Heart left ventricle (tissue), 13 donors: Measurements from ENCODE around the gene MS4A1.
"Not testable (repeated sequence)": the region's sequence is repeated elsewhere in the genome, so short reads cannot be mapped to it uniquely, and the experiment has no call there.

Experiments used
- POLR2A ChIP-seq, 2 donors: fragments of 450-650 bp; IDR thresholded peaks; one replicate each; pipeline ENCODE4 v1.6.1; 2017; ENCODE audit warnings: antibody characterized with exemption in 2 of 2, mild to moderate bottlenecking in 2 of 2, moderate library complexity in 2 of 2
- TF ChIP-seq, protein P1 (sequence below), 12 donors: fragments of 200-600 bp; sonication (generic) in 4 of 12; IDR thresholded peaks; one replicate each; pipeline versions ENCODE4 v1.5.0 to v1.8.0; 2018 to 2022; ENCODE audit warnings: antibody characterized with exemption in 12 of 12, mild to moderate bottlenecking in 5 of 12
- donor health status: ischemic (EF 13 %, LVEDD 7.1; RV severe dilation, severe dysfunction).
- donor health status: DM: no; HTN: yes; CAD: no.
- donor health status: DM: no; HTN: no; CAD: no.
- donor health status: ischemic (EF 25% LVEDD 6.9; RV normal size, moderate dysfunction).
- donor health status: ischemic (EF 25% LVEDD 5.7; RV mildly dilated, moderate dysfunction).
- donor health status: ischemic (EF 35%, LVEDD 5.7; RV mildly dilated, moderate dysfunction).
- donor health status: nonischemic (EF 11% LVEDD 7.7; RV severe dilation, severe dysfunction).
- donor health status: DM: yes; HTN: yes; CAD: no.
- donor health status: PGD.
- donor health status: ischemic (EF 29% LVEDD 5.4; RV normal size, mild dysfunction).
- donor health status: nonischemic (EF 23%, LVEDD 6.1; RV moderate dilation, normal function).

DNA sequence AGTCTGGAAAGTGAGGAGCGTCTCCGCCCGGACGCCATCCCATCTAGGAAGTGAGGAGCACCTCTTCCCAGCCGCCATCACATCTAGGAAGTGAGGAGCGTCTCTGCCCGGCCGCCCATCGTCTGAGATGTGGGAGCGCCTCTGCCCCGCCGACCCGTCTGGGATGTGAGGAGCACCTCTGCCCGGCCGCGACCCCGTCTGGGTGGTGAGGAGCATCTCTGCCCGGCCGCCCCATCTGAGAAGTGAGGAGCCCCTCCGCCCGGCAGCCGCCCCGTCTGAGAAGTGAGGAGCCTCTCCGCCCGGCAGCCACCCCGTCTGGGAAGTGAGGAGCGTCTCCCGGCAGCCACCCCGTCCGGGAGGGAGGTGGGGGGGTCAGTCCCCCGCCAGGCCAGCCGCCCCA lies 4.5 kb upstream of the MS4A1 start:
- TF ChIP-seq, protein P1, sequence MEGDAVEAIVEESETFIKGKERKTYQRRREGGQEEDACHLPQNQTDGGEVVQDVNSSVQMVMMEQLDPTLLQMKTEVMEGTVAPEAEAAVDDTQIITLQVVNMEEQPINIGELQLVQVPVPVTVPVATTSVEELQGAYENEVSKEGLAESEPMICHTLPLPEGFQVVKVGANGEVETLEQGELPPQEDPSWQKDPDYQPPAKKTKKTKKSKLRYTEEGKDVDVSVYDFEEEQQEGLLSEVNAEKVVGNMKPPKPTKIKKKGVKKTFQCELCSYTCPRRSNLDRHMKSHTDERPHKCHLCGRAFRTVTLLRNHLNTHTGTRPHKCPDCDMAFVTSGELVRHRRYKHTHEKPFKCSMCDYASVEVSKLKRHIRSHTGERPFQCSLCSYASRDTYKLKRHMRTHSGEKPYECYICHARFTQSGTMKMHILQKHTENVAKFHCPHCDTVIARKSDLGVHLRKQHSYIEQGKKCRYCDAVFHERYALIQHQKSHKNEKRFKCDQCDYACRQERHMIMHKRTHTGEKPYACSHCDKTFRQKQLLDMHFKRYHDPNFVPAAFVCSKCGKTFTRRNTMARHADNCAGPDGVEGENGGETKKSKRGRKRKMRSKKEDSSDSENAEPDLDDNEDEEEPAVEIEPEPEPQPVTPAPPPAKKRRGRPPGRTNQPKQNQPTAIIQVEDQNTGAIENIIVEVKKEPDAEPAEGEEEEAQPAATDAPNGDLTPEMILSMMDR (IDR thresholded peaks at IDR 0.05): not testable (repeated sequence)
- TF ChIP-seq POLR2A (IDR thresholded peaks at IDR 0.05): not testable (repeated sequence)
